Type B pancreatic cell (in vitro differentiated cells): Measurements from ENCODE around the gene IQCK. TPM values are rescaled to one million over a fixed set of nuclear protein-coding genes. Genes with fewer than 3 reads are reported as not detected.

Experiments
- DNase-seq: peaks from one replicate; pipeline ENCODE4 v3.0.0; 2021; ENCODE audit warnings: mixed read lengths; ENCODE audit not compliant: unreplicated experiment; ENCODE audit errors: extremely low spot score
- H3K27ac Mint-ChIP-seq: 2 replicates; pipeline ENCODE4 v1.8.0; 2021; ENCODE audit warnings: mild to moderate bottlenecking, mixed read lengths
- H3K27me3 Mint-ChIP-seq: 2 replicates; pipeline ENCODE4 v1.8.0; 2021; ENCODE audit warnings: mixed read lengths
- H3K36me3 Mint-ChIP-seq: 2 replicates; pipeline ENCODE4 v1.8.0; 2021; ENCODE audit warnings: mixed read lengths
- H3K4me1 Mint-ChIP-seq: one replicate; pipeline ENCODE4 v1.8.0; 2021; ENCODE audit warnings: mixed read lengths; ENCODE audit not compliant: unreplicated experiment
- H3K4me3 Mint-ChIP-seq: 2 replicates; pipeline ENCODE4 v1.8.0; 2021; ENCODE audit warnings: mild to moderate bottlenecking, mixed read lengths
- H3K9me3 Mint-ChIP-seq: 2 replicates; pipeline ENCODE4 v1.8.0; 2021; ENCODE audit warnings: mixed read lengths
- CTCF ChIP-seq: fragments of 200-600 bp; sonication (generic); conservative IDR thresholded peaks from 2 replicates; pipeline ENCODE4 v1.5.0; 2021; ENCODE audit warnings: antibody characterized with exemption, mild to moderate bottlenecking
- total RNA-seq: library from RNA; stranded (reverse); gene quantifications from 2 replicates; pipeline ENCODE4 v1.2.1, GENCODE V29; 2021; ENCODE audit warnings: low replicate concordance

The IQCK gene
- total RNA-seq, 1 donor from 2014 or later, result 23.0 TPM

GRCh38 chr16:19765860-19766553 lies 47.9 kb downstream of the IQCK start:
- H3K4me3 Mint-ChIP-seq, result no peak overlapping the region
- H3K4me1 Mint-ChIP-seq, result no peaks in the 10 kb centered on the region
- no peaks in the 10 kb centered on the region for H3K27me3 Mint-ChIP-seq
- H3K9me3 Mint-ChIP-seq, result peaks cover 6% of the 10 kb centered on the region
- no peak for TF ChIP-seq CTCF
- DNase-seq, result no peak
- no peak overlapping the region for H3K27ac Mint-ChIP-seq
- peaks cover 16% of the 10 kb centered on the region for H3K36me3 Mint-ChIP-seq

GRCh38 chr16:19766554-19766884 lies 48.4 kb downstream of the IQCK start:
- TF ChIP-seq CTCF, result no peak
- no peak overlapping the region for H3K27ac Mint-ChIP-seq
- H3K9me3 Mint-ChIP-seq, result peaks cover 6% of the 10 kb centered on the region
- no peak overlapping the region for H3K4me3 Mint-ChIP-seq
- peaks cover 16% of the 10 kb centered on the region for H3K36me3 Mint-ChIP-seq
- no peaks in the 10 kb centered on the region for H3K4me1 Mint-ChIP-seq
- no peaks in the 10 kb centered on the region for H3K27me3 Mint-ChIP-seq
- no peak for DNase-seq

DNA sequence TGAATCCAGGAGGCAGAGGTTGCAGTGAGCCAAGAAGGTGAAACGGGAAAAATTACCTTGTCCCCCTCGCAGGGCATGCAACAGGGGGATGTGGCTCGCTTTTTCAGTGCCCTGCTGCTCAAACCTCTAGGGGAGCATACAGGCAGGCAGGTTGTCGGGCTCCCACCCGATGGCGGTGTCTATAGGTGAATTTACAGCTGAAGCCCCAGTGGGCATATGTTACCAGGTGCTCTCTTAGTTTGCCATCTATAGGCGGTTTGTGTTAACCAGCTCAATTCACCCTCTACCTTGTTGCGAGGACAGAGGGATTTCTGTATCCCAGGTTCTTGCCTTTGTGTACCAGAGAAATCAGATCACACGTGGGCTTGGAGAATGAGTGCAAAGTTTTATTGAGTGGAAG lies 48.9 kb downstream of the IQCK start:
- no peak for DNase-seq
- no peak overlapping the region for H3K27ac Mint-ChIP-seq
- no peaks in the 10 kb centered on the region for H3K27me3 Mint-ChIP-seq
- no peaks in the 10 kb centered on the region for H3K4me1 Mint-ChIP-seq
- peaks cover 6% of the 10 kb centered on the region for H3K9me3 Mint-ChIP-seq
- peaks cover 16% of the 10 kb centered on the region for H3K36me3 Mint-ChIP-seq
- TF ChIP-seq CTCF, result no peak
- no peak overlapping the region for H3K4me3 Mint-ChIP-seq

DNA sequence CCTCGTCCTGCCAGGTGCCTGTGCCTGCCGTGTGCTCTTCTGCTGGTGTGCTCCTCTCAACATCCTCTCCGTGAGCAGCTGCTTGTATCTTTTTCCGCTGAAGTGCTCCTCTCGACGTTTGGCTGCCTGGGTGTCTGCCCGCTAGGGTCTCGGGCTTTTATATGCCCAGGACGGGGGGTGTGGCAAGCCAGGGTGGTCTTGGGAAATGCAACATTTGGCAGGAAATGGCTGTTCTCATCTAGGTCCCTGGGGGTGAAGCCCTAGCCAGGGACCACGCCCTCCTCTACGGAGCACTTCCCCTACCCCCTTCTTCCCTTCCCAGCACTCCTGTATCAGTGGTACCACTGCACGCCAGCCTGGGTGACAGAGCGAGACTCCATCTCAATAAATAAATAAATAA lies 49.4 kb downstream of the IQCK start:
- Mint-ChIP-seq H3K4me3 (no peak overlapping the region), H3K4me1 (no peaks in the 10 kb centered on the region), H3K9me3 (peaks cover 6% of the 10 kb centered on the region), H3K27me3 (no peaks in the 10 kb centered on the region), H3K27ac (no peak overlapping the region), H3K36me3 (peaks cover 16% of the 10 kb centered on the region)
- DNase-seq, result no peak
- TF ChIP-seq CTCF, result no peak

GRCh38 chr16:19769239-19769638 lies 51.2 kb downstream of the IQCK start:
- H3K4me1 Mint-ChIP-seq, result no peaks in the 10 kb centered on the region
- H3K4me3 Mint-ChIP-seq, result no peak overlapping the region
- no peaks in the 10 kb centered on the region for H3K27me3 Mint-ChIP-seq
- no peak for DNase-seq
- no peak overlapping the region for H3K27ac Mint-ChIP-seq
- peaks cover 9% of the 10 kb centered on the region for H3K9me3 Mint-ChIP-seq
- H3K36me3 Mint-ChIP-seq, result peaks cover 21% of the 10 kb centered on the region
- no peak for TF ChIP-seq CTCF

GRCh38 chr16:19771040-19771439 lies 53.0 kb downstream of the IQCK start:
- no peaks in the 10 kb centered on the region for H3K27me3 Mint-ChIP-seq
- no peak overlapping the region for H3K4me3 Mint-ChIP-seq
- H3K4me1 Mint-ChIP-seq, result peaks cover 4% of the 10 kb centered on the region
- H3K9me3 Mint-ChIP-seq, result peaks cover 9% of the 10 kb centered on the region
- no peak for TF ChIP-seq CTCF
- H3K36me3 Mint-ChIP-seq, result peaks cover 21% of the 10 kb centered on the region
- H3K27ac Mint-ChIP-seq, result no peak overlapping the region
- DNase-seq, result no peak
